ENCODE data around the gene STK17B.
A peak's percentile ranks its signal among the peaks of the same experiment; 100 is the strongest.
"Not testable (repeated sequence)": the region's sequence is repeated elsewhere in the genome, so short reads cannot be mapped to it uniquely, and the experiment has no call there.

Gene STK17B

GRCh38 chr2:196171248-196171871 is at the start of gene STK17B:
TSS of gene STK17B (minus strand) at chr2:196171578. CDS start at chr2:196163383, 8,195 bp downstream.
- DNase-seq: peak; percentile 94 to 97

- no peak for DNase-seq
Observed at GRCh38 chr2:196220671-196221070, 49.3 kb upstream of the STK17B start.

- DNase-seq: no peak
Observed at GRCh38 chr2:196219671-196220070, 48.3 kb upstream of the STK17B start.

- DNase-seq: no peak
Observed at GRCh38 chr2:196218106-196218505, 46.7 kb upstream of the STK17B start.

GRCh38 chr2:196217116-196217515 is 45.7 kb upstream of the STK17B start:
- no peak for DNase-seq

GRCh38 chr2:196215376-196215775 is 44.0 kb upstream of the STK17B start:
- DNase-seq: no peak

GRCh38 chr2:196214156-196214555 is 42.8 kb upstream of the STK17B start:
- no peak for DNase-seq

GRCh38 chr2:196213252-196213980 is 42.0 kb upstream of the STK17B start:
- peak; percentile 50 to 55 for DNase-seq

GRCh38 chr2:196208915-196209314 is 37.5 kb upstream of the STK17B start:
- no peak for DNase-seq

- DNase-seq: no peak
Observed at GRCh38 chr2:196206804-196207203, 35.4 kb upstream of the STK17B start.

GRCh38 chr2:196205881-196206435 is 34.6 kb upstream of the STK17B start:
- peak; percentile 73 to 84 for DNase-seq

GRCh38 chr2:196205011-196205766 is 33.8 kb upstream of the STK17B start:
- peak; percentile 90 to 94 for DNase-seq

- DNase-seq: no peak
Observed at GRCh38 chr2:196201229-196202009, 30.0 kb upstream of the STK17B start.

GRCh38 chr2:196200557-196200956 is 29.2 kb upstream of the STK17B start:
- DNase-seq: no peak

GRCh38 chr2:196195758-196196157 is 24.4 kb upstream of the STK17B start:
- DNase-seq: no peak

GRCh38 chr2:196195302-196195701 is 23.9 kb upstream of the STK17B start:
- no peak for DNase-seq

- DNase-seq: no peak
Observed at GRCh38 chr2:196191541-196191940, 20.2 kb upstream of the STK17B start.

- no peak for DNase-seq
Observed at GRCh38 chr2:196187898-196188458, 16.6 kb upstream of the STK17B start.

GRCh38 chr2:196187175-196187700 is 15.9 kb upstream of the STK17B start:
- not testable (repeated sequence) for DNase-seq

- no peak for DNase-seq
Observed at GRCh38 chr2:196186266-196186980, 15.0 kb upstream of the STK17B start.

- no peak for DNase-seq
Observed at GRCh38 chr2:196184921-196185320, 13.5 kb upstream of the STK17B start.
